Stimulated activated naive B cell treated with anti-CD40 and anti-IgM and Interleukin-4, amounts not matched to agents 10 μg/mL and 1 μg/mL and 100 μg/mL, for 72 hours (primary cell): ENCODE measurements around the gene FGFR3.

ENCODE experiments used
- ATAC-seq, 2 donors: fragments of 150-1000 bp; cut with Tn5 transposase; replicated peaks; 2 replicates each; pipeline ENCODE4 v1.10.0; 2021; ENCODE audit warnings: moderate library complexity in 1 of 2
- DNase-seq: peaks from one replicate; pipeline ENCODE4 v3.0.0; 2021
- H3K27ac Mint-ChIP-seq: one replicate; pipeline ENCODE4 v1.8.0; 2022; ENCODE audit warnings: mild to moderate bottlenecking, mixed read lengths
- H3K27me3 Mint-ChIP-seq, 2 donors: one replicate each; pipeline ENCODE4 v1.8.0; 2022; ENCODE audit warnings: mixed read lengths in 2 of 2
- H3K36me3 Mint-ChIP-seq, 2 donors: one replicate each; pipeline ENCODE4 v1.8.0; 2022; ENCODE audit warnings: mixed read lengths in 2 of 2, mild to moderate bottlenecking in 1 of 2
- H3K4me1 Mint-ChIP-seq, 2 donors: one replicate each; pipeline ENCODE4 v1.8.0; 2022; ENCODE audit warnings: mixed read lengths in 2 of 2, mild to moderate bottlenecking in 1 of 2
- H3K4me3 Mint-ChIP-seq, 2 donors: one replicate each; pipeline ENCODE4 v1.8.0; 2022; ENCODE audit warnings: mild to moderate bottlenecking in 2 of 2, mixed read lengths in 2 of 2, moderate library complexity in 1 of 2
- H3K9me3 Mint-ChIP-seq, 2 donors: one replicate each; pipeline ENCODE4 v1.8.0; 2022; ENCODE audit warnings: mixed read lengths in 2 of 2, mild to moderate bottlenecking in 1 of 2

Gene FGFR3

DNA sequence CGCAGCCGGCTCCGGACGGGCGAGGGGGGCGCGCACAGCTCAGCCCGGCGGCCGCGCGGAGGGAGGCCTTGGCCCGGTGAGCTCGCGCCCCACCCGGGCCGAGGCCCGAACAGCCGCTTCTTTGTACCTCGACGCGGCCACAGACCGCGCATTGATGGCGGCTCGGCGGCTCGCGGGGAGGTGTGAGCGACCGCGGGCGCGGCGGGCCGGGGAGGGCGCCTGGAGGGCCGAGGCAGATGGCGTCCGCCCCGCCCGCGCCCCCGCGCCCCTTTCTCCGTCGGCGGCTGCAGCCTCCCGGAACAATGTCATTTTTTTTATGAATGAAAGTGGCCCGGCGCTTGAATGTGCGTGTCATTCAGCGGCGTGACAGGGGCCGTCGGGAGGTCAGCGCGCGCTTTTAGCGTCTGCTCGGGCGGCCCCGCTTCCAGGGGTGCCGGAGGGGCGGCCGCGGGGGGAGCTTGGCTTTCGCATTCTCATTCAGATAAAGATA is 1.8 kb downstream of the FGFR3 start:
- ATAC-seq (no peak), DNase-seq (no peak)
- Mint-ChIP-seq H3K27ac (no peak overlapping the region), H3K4me1 (peaks cover 6 to 9% of the 10 kb centered on the region in 2 donors), H3K27me3 (peaks cover 24 to 58% of the 10 kb centered on the region in 2 donors), H3K9me3 (no peaks in the 10 kb centered on the region), H3K4me3 (peak overlapping the region in 1 of 2 donors; percentile 54), H3K36me3 (no peaks in the 10 kb centered on the region)

DNA sequence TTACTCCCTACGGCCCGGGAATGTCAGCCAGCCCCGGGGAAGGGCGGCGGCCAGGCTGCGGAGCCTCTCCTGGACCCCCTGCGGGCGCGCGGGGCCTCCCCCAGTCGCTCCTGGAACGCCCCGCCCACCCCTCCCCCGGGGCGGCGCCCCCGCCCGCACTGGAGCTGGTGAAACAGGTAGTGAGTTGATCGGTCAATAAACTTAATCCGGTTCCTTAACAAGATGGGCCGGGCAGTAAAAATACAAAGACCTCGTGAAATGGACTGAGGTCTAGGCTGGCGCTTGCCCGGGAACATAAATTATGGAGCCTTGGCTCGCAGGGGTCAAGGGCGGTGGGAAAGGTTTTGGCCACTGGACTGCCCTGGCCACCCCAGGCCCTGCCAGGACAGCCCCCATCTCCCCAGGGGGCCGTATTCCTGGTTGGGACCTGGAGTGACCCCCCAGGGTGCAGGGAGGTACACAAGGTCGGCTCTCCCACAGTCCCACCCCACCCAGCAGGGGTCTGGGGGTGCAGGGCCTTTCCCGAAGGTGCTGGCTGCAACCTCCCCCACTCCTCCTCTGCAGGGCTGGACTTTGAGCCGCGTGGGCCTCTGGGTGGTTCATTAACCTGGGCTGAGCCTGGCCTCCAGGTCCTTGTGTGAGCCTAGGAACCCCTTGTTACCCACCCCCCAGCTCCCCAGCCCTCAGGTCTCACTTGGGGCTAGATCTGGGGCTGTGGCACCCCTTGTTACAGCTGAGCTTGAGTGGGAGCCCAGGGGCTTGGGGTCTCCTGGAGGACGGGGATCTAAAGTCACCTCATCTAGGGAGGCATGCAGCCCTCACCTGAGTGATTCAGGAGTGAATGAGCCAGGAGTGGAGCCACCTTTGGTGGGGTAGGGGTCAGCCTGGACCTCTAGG is 2.5 kb downstream of the FGFR3 start:
- ATAC-seq (no peak), DNase-seq (no peak)
- H3K27ac Mint-ChIP-seq, result no peak overlapping the region
- H3K9me3 Mint-ChIP-seq, result no peaks in the 10 kb centered on the region
- H3K27me3 Mint-ChIP-seq, result peaks cover 30 to 60% of the 10 kb centered on the region in 2 donors
- peaks cover 6 to 9% of the 10 kb centered on the region in 2 donors for H3K4me1 Mint-ChIP-seq
- no peaks in the 10 kb centered on the region for H3K36me3 Mint-ChIP-seq
- peak overlapping the region in 1 of 2 donors; percentile 54 for H3K4me3 Mint-ChIP-seq

DNA sequence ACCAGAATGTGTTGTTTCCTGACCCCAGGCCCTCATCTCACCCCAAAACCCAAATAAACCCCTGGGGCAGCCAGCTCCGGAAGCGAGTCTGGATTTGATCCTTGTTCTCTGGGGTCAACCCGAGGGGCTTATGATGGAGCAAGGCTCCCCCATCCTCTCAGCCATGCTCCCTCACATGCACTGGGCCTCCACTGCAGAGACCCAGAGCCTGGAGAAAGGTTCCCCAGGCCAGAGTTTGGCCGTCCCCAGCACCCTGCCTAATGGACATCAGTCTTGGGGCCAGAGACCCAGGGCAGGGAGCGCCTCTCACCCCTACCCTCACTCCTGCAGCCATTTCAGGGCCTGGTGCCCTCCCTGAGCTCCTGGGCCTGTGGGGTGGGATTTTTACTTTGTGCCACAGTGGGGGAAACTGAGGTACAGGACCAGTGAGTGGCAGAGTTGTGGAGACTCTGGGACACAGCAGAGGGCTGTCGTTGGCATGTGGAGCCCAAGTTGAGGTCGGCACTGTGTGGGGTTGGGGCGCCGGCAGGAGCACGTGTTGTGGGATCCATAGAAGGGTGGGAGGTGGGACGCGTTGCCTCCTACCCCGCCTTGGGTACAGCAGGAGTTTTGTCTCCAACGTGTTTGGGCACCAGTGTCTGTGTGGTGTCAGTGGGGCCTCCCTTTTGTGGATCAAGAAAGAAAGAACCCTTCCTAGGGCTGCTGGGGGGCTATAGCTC is 3.6 kb downstream of the FGFR3 start:
- peaks cover 31 to 59% of the 10 kb centered on the region in 2 donors for H3K27me3 Mint-ChIP-seq
- H3K36me3 Mint-ChIP-seq, result no peaks in the 10 kb centered on the region
- no peak overlapping the region for H3K27ac Mint-ChIP-seq
- ATAC-seq, result no peak
- peaks cover 4 to 9% of the 10 kb centered on the region in 2 donors for H3K4me1 Mint-ChIP-seq
- no peak for DNase-seq
- H3K9me3 Mint-ChIP-seq, result no peaks in the 10 kb centered on the region
- no peak overlapping the region for H3K4me3 Mint-ChIP-seq

DNA sequence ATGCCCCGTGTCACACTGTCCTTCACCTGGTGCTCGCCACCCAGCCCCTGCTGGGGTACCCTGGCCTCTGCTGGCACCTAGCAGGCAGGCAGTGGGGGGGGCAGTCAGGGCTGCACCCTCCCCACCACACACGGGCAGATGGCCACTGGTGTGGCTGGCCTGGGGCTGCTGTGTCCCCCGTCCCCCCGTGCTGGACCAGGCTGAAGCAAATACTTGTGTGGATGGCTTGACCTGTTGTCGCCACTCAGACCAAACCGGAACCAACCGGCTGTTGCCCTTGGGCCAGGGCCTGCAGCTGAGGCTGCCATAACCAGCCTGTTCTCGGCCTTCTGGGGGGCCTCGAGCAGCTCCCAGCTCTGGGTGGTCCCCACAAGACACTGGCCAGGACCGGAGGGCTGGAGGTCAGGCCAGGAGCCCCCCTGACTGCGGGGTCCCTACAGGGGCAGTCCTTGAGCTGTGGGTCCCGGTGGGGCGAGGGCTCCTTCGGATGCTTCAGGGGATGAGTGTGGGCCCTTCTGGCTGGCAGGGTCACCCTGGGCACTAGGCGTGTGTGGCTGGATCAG is 4.3 kb downstream of the FGFR3 start:
- Mint-ChIP-seq H3K27ac (no peak overlapping the region), H3K4me3 (no peak overlapping the region), H3K4me1 (peaks cover 4 to 9% of the 10 kb centered on the region in 2 donors), H3K36me3 (no peaks in the 10 kb centered on the region), H3K9me3 (no peaks in the 10 kb centered on the region), H3K27me3 (peaks cover 31 to 55% of the 10 kb centered on the region in 2 donors)
- ATAC-seq (no peak), DNase-seq (no peak)

DNA sequence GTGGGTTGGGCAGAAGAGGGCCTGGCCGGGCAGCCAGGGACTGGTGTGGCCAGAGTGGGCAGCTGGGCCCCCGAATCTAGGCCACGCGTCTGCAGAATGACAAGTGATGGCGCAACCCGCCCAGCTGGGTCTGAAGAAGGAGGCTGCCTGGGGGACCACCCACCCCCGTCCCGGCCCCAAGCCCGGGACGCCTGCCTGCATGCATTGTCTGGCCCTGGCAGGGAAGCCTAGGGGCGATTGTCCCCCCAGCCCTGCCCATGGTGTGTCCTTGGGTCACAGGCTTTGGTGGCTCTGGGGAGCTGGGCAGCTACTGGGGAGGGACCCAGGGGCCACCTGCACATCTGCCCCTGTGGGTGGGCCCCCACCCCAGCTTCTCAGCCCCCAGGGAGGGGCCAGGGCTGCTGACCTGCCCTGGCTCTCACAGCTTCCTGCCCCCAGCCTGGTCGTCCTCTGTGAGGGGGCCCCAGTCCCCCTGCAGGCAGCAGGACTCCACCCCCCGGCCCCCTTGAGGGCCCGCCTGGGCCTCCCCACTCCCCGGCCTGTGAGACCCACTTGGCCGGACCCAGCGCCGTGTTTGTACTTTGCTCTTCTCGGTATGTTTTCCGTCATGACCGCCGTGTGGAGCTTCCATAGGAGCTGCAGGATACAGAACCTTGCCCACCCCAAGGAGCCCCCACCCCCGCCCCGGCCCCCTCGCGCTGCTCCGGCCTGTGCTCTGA is 4.9 kb downstream of the FGFR3 start:
- Mint-ChIP-seq H3K36me3 (no peaks in the 10 kb centered on the region), H3K27me3 (peaks cover 31 to 55% of the 10 kb centered on the region in 2 donors), H3K27ac (no peak overlapping the region), H3K4me1 (peaks cover 4 to 9% of the 10 kb centered on the region in 2 donors), H3K4me3 (no peak overlapping the region), H3K9me3 (no peaks in the 10 kb centered on the region)
- DNase-seq (no peak), ATAC-seq (no peak)

DNA sequence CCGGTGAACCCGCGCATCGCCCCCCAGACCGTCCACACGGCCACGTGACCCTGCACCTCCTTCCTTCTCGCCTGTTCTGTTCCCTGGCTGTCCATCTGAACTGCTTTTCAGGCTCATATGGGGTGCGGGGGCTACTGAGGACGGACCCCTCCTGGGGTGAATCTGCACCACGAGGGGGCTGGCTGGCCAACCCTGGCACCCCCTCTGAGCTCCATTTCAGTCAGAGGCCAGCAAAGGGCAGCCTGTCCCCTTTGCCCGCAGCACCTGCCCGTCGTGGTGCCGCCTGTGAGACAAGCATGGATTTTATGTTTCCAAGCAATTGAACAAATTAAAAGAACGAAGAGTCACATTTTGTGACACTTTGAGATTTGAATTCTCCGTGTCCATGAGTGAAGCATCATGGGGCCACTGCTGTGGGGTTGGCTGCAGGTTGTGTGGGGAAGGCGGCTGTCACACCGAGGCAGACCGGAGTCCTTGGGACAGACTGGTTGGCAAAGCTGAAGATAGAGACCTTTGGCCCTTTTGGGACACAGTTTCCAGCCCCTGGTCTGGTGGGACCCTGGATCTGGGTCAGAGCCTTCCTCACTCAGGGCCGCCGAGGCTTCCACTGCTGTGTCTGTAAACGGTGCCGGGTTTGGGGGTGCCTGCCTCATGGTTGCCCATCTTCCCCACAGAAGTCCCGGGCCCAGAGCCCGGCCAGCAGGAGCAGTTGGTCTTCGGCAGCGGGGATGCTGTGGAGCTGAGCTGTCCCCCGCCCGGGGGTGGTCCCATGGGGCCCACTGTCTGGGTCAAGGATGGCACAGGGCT is 5.7 kb downstream of the FGFR3 start:
- Mint-ChIP-seq H3K36me3 (no peaks in the 10 kb centered on the region), H3K27me3 (peaks cover 31 to 55% of the 10 kb centered on the region in 2 donors), H3K4me3 (no peak overlapping the region), H3K9me3 (no peaks in the 10 kb centered on the region), H3K4me1 (peaks cover 4 to 9% of the 10 kb centered on the region in 2 donors), H3K27ac (no peak overlapping the region)
- ATAC-seq (no peak), DNase-seq (no peak)

DNA sequence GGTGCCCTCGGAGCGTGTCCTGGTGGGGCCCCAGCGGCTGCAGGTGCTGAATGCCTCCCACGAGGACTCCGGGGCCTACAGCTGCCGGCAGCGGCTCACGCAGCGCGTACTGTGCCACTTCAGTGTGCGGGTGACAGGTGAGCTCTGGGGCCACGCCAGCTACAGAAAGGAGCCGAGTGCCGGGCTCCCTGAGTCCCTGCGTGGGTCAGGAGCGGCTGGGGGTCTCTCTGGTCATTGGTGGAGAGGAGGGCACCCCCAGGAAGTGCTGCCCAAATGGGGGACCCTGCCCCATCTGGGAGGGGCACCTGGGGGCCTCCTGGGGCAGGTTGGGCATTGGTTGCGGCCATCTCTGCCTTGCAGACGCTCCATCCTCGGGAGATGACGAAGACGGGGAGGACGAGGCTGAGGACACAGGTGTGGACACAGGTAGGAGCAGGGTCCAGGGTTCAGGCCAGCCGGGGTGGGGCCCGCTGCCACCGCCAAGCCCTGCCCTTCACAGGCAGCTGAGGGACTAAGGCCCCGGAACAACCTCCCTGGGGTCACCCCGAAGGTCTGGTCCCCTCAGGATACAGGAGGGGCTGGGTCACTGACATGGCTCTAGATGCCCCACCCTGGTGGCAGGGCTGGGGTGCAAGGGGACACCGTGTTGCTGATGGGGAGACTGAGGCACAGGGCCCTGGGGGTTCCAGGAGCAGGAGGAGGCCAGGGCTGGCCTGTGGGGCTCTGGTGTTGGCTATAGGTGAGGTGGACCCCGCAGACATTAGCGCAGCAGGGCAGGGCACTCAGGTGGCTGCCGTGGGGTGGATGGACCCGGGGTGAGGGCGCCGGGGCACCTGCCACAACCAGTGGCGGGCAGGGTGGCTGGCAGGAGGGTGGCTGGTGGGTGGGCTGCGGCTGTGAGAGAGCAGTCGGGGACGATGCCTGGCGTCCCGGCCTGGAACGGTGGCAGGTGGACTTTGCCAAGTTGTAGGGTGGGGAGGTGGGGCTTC is 6.6 kb downstream of the FGFR3 start:
- Mint-ChIP-seq H3K27ac (no peak overlapping the region), H3K4me1 (peaks cover 4 to 9% of the 10 kb centered on the region in 2 donors), H3K4me3 (no peak overlapping the region), H3K27me3 (peaks cover 31 to 55% of the 10 kb centered on the region in 2 donors), H3K36me3 (no peaks in the 10 kb centered on the region), H3K9me3 (no peaks in the 10 kb centered on the region)
- no peak for DNase-seq
- no peak for ATAC-seq

DNA sequence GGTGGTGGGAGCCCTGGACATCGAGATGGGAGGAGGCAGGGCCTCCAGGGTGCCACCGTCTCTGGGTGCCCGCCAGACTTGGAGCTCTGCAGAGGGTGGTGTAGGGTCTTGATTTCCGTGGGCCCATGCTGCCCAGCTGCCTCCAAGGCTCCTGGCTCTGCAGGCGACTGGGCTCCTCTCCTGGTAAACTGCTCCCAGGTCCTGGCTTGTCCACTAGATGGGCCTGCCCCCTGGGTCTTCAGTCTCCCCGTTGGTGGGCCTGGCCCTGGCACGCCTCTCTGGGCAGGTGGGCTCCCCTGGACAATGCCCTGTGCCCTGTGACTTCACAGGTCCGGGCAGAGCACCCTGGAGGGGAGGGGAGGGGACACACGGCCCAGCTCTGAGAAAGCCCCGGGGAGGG is 7.7 kb downstream of the FGFR3 start:
- DNase-seq, result no peak
- Mint-ChIP-seq H3K36me3 (no peaks in the 10 kb centered on the region), H3K9me3 (no peaks in the 10 kb centered on the region), H3K4me1 (peaks cover 4 to 9% of the 10 kb centered on the region in 2 donors), H3K27me3 (peaks cover 31 to 55% of the 10 kb centered on the region in 2 donors), H3K27ac (no peak overlapping the region), H3K4me3 (no peak overlapping the region)
- ATAC-seq, result no peak

DNA sequence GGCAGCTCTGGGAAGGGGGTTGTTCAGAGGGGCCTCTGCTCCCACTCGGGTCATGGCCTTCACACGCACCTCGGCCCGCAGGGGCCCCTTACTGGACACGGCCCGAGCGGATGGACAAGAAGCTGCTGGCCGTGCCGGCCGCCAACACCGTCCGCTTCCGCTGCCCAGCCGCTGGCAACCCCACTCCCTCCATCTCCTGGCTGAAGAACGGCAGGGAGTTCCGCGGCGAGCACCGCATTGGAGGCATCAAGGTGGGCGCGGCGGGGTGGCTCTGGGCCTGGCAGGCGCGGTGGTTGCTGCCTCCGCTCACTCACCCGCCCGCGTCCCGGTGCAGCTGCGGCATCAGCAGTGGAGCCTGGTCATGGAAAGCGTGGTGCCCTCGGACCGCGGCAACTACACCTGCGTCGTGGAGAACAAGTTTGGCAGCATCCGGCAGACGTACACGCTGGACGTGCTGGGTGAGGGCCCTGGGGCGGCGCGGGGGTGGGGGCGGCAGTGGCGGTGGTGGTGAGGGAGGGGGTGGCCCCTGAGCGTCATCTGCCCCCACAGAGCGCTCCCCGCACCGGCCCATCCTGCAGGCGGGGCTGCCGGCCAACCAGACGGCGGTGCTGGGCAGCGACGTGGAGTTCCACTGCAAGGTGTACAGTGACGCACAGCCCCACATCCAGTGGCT is 8.3 kb downstream of the FGFR3 start:
- ATAC-seq, result no peak
- H3K4me3 Mint-ChIP-seq, result no peak overlapping the region
- no peak for DNase-seq
- peaks cover 3 to 5% of the 10 kb centered on the region in 2 donors for H3K4me1 Mint-ChIP-seq
- H3K36me3 Mint-ChIP-seq, result no peaks in the 10 kb centered on the region
- no peaks in the 10 kb centered on the region for H3K9me3 Mint-ChIP-seq
- H3K27me3 Mint-ChIP-seq, result peaks cover 25 to 49% of the 10 kb centered on the region in 2 donors
- H3K27ac Mint-ChIP-seq, result no peak overlapping the region

DNA sequence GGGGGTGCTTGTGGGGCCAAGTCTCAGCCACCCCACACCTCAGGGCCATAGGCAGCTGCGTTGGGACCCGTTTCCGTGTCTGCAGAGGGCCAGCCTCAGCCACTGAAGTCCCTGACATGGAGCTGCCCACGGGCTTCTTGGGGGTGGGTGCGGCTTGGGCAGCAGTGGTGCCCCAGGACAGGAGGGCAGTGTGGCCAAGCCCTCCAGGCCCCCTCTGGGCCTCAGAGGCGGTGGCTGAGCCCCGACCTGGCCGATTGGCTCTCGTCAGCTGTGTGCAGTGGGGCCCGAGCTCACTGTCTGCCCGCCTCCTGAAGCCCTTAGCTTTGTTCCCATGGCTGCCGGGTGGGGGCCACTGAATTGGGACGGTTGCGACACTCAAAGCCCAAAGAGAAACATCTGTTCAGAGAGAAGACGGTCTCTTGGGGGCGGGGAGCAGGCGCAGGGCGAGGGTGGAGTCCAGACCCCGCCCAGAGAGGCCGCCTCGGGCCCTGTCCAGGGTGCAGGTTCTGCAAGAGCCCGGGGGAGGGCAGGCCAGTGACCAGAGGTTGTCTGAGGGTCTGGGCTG is 9.1 kb downstream of the FGFR3 start:
- Mint-ChIP-seq H3K4me1 (no peaks in the 10 kb centered on the region), H3K9me3 (no peaks in the 10 kb centered on the region), H3K36me3 (no peaks in the 10 kb centered on the region), H3K27me3 (peaks cover 20 to 41% of the 10 kb centered on the region in 2 donors), H3K4me3 (no peak overlapping the region), H3K27ac (no peak overlapping the region)
- ATAC-seq (no peak), DNase-seq (no peak)

DNA sequence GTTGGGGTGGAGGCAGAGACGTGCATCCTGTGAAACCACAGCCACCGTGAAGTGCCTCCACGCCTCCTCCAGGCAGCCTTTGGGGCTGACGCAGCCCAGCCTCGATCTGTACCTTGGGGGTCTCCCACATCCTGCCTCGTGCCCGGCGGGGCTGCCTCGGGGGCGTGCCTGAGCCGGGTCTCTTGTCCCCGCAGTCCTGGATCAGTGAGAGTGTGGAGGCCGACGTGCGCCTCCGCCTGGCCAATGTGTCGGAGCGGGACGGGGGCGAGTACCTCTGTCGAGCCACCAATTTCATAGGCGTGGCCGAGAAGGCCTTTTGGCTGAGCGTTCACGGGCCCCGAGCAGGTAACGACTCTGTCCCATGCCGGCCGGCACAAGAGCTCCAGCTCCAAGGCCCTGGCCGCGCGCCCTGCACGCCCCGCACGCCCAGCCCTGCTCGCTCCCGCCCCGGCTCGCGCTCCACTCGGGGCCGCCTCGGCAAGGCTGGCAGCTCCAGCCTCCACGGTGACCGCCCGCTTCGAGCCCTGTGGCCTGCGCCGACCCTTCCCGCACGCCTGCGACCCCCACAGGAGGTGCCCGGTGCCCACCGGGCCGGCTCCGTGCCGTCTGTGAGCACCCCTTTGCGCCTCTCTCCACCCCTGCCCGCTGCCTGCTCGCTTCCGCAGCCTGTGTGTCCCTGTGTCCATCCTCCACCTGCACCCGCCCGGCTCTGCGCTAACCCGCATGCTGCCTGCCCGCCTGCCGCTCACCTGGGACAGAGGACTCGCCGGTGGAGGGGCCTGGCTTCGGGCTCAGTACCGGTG is 9.8 kb downstream of the FGFR3 start:
- H3K27me3 Mint-ChIP-seq, result peaks cover 20 to 34% of the 10 kb centered on the region in 2 donors

More for the DNA sequence above, 9.8 kb downstream of the FGFR3 start:
- no peak overlapping the region for H3K27ac Mint-ChIP-seq
- H3K9me3 Mint-ChIP-seq, result no peaks in the 10 kb centered on the region
- DNase-seq (no peak), ATAC-seq (no peak)
- no peaks in the 10 kb centered on the region for H3K36me3 Mint-ChIP-seq
- no peaks in the 10 kb centered on the region for H3K4me1 Mint-ChIP-seq
- no peak overlapping the region for H3K4me3 Mint-ChIP-seq
